Stimulated activated CD4-positive, alpha-beta T cell treated with anti-CD3 and anti-CD28 coated beads, Interleukin-1b, Interleukin-23, amount 100 ng/mL, for 48 hours (primary cell): ENCODE measurements around the gene IDI2.
"Not testable (repeated sequence)": the region's sequence is repeated elsewhere in the genome, so short reads cannot be mapped to it uniquely, and the experiment has no call there.

Experiments
- DNase-seq: peaks from one replicate; pipeline ENCODE4 v3.0.0-alpha.2; 2020

The IDI2 gene

DNA sequence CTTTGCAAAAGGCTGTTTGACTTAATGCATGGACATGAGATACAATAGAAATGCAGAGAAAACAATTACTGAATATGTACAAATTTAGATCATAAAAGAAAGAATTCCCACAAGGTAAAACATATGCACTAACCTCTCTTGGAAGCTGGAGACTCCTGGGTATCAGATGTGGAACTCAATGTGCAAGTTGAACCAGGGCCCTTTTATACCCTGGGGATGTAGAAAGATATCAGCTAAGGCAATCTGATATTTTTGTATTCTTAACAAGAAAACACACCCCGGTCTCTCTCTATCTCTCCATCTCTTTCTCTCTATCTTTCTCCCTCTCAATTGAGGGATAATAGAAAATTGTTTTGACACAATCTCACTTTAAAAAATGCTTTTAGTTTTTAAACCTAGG is at the start of gene IDI2:
Gene IDI2, minus strand, starts transcription at position 177 of the 400 bp plus-strand sequence. CDS start 1,136 bp downstream, outside the sequence.
- no peak for DNase-seq

GRCh38 chr10:1074748-1075308 is 49.2 kb upstream of the IDI2 start:
- DNase-seq, result no peak

DNA sequence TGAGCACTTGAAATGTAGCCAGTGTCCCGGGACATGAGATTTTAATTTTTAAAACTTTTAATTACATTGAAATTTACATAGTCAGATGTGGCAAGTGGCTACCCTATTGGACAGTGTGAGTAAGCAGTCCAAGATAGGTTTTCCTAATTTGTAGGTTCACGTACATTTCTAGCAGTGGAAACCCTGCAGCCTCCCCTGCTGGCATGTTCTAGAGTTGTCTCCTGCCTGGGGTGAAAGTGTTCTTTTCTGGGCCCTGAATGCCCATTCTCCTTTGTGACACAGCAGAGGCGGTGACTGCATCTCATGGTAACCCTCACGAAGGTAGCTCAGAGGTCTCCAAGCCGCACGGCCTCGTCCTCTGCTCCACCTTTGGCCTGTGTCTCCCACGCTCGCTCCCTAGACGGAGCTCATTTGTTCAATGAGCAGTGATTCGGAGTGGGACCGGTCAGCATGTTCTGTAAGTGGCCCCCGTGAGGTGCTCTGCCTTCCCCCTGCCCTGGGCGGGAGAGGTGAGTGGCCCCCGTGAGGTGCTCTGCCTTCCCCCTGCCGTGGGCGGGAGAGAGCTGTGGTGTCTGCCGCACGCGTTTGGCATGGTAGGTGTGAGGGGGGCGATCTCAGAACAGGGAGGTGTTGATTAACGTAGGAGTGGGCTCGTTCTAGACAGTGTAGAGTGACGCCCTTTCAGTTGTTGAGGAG is 48.5 kb upstream of the IDI2 start:
- no peak for DNase-seq

- DNase-seq, result no peak
These were observed 45.3 kb upstream of the IDI2 start for GRCh38 chr10:1070919-1071318.

DNA sequence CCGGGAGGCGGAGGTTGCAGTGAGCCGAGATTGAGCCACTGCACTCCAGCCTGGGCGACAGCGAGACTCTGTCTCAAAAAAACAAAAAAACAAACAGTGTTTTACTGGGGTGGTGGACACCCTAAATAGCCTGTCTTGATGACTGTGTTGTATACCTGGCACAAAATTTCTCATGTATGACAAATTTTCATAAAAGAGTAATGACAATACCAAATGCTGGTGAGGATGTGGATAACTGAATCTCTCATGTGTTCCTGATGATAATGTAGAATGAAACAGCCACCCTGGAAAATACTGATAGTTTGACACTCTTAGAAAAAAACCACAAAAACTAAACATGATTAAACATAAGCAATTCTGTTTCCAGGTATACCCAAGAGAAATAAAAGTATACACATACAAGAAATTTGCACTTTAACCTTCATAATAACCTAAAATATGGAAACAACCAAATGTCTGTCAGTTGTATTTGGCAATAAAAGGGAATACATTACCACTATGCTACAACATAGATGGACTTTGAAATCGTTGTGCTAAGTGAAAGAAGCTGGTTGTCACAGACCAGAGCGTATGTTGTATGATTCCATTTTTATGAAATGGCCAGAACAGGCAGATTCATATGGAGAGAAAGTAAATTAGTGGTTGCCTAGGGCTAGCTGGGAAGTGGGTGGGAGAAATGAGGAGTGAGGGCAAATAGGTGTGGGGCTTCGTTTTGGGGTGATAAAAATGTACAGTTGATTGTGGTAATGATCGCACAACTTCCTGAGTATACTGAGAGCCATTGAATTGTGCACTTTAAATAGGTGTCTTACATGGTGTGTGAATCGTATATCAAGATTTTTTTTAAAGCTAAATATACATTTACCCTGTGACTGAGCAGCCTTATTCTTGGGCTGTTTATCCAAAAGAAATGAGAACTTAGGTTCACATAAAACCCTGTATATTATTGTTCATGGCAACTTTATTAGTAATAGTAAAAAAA is 43.0 kb upstream of the IDI2 start:
- no peak for DNase-seq

DNA sequence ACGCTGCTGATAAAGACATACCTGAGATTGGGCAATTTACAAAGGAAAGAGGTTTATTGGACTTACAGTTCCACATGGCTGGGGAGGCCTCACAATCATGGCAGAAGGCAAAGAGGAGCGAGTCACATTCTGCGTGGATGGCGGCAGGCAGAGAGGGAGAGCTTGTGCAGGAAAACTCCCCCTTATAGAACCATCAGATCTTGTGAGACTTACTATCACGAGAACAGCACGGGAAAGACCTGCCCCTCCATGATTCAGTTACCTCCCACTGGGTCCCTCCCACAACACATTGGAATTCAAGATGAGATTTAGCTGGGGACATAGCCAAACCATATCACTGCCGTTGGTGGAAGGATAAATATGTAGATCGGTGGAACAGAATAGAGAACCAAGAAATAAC is 41.1 kb upstream of the IDI2 start:
- DNase-seq, result not testable (repeated sequence)

DNA sequence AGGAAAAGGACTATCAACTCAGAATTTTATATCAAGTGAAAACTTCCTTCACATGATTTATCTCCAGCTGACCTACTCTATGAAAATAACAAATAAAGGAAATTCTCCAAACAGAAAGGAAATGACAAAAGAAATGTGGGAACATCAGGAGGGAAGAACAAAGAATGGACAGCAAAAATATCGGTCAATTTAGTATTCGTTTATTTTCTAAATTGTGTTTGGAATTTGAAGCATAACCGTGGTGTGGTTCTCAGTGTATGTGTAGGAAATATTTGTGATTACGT is 39.2 kb upstream of the IDI2 start:
- DNase-seq, result no peak

DNA sequence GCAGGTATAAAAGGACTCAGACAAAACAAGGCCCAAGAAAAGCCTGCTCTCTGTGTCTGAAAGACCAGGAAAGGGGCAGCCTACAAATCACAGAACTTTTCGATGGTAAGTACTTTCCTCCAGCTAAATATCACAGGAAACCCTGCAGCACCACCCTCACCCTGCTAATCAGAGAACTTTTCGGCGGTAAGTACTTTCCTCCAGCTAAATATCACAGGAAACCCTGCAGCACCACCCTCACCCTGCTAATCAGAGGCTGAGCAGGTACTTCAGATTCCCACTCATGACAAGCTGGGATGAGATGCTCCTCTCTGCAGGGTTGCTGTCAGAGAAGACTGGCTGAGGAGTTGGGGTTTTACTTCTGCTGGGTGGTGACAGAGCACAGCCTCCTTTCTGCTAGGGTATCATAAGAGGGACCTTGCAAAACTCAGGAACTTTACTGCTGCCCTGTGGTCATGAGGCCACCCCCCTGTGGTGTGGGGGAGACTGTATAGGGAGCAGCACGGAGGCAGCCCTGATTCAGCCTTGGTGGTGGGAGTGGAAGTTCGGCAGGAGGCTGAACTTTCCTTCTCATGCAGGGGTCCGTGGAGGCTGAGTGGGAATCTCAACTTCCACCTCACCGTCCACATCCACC is 37.7 kb upstream of the IDI2 start:
- DNase-seq, result no peak

DNA sequence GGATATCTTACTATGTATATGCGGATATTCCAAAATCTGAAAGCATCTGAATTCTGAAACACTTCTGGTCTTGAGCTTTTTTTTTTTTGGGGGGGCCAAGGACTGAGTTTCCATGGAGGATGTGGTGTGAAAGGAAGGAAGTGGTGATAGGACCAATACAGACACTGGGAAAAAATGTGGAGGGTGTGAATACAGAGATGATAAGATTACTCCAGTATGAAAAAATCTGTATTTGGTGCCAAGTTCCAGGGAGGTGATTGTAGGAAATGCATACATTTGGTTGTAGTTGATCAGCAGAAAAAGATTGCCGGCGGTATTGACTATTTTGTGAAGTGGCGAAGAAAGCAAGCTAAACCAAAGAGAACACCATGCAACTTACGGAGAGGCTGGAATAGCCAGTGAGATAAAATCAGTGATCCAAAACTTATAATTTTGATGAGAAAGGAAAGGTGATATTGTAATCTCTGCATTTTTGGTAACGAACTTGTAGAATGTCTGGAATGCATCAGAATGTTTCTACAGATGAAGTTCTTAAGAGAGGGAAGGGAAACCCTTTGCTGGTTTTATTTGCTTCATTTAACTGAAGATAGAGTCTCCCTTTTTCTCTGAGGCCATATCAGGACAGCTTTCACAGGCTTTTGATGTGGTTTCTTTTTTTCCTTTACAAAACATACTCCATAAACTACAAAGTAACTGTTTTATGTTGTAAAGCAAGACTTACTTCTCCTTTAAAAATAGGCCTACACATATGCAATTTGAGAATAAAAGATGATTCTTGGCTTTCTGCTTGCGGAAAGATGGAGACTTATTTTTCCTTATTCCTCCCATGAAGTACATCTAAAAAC is 36.5 kb upstream of the IDI2 start:
- no peak for DNase-seq

- DNase-seq, result no peak
These were observed 34.2 kb upstream of the IDI2 start for GRCh38 chr10:1059902-1060301.

DNA sequence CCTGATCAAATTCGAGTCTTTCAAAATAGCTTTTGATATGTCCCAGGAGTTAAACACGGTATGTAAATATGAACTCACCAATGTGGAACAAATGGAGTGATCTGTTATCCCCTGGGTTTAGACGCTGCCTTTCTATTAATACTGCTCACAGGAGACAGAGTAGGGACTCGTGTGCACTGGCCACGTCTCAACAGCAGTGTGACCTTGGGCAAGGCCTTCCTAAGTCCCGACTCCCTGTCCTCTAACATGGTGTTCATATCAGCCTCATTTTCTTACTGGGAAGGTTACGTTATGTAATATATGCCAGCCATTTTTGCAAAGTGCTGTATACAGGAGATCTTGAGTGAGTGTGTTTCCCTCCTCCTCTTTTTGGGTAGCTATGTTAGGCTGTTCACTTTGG is 32.4 kb upstream of the IDI2 start:
- no peak for DNase-seq

DNA sequence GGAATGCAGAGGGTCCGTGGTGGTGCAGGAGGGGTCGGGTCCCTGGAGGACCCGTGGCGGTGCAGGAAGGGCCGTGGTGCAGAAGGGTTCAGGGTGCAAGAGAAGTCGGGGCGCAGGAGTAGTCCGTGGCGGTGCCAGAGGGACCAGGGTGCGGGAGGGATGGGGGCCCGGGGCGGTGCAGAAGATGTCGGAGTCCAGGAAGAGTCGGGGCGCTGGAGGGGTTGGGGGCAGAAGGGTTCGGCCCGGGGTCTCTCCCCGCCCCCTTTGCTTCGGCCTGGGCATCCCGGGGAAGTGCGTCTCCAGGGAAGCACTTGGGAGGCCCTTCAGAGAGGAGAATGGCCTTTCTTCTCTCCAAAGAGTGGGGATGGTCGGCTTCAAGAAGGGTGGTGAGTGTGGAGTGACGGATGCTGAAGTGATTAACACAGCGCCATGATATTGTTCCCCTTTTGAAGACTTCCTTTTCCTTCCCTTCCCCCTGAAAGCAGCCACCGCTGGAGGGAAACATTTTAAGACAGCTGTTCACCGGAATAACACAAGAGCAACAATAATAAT is 31.5 kb upstream of the IDI2 start:
- DNase-seq, result no peak

- peak; percentile 84 for DNase-seq
These were observed 30.9 kb upstream of the IDI2 start, which contains the start of gene WDR37 for GRCh38 chr10:1056326-1057105. TSS of gene WDR37 (plus strand) at chr10:1056385. CDS start at chr10:1072156, 15,771 bp downstream.

DNA sequence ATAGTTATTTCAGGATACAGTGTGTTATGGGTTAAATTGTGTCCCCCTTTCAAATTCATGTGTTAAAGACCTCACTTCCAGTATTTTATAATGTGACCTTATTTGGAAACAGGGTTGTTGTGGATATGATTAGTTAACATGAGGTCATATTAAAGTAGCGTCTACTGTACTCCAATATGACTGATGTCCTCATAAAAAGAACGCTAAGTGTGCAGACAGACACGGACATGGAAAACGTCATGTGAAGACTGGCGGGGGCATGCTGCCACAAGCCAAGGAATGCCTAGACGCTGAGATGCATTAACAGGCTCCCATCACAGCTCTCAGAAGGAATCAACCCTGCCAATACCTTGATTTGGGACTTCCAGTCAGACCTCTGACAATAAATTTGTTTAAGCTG is 29.0 kb upstream of the IDI2 start:
- no peak for DNase-seq

DNA sequence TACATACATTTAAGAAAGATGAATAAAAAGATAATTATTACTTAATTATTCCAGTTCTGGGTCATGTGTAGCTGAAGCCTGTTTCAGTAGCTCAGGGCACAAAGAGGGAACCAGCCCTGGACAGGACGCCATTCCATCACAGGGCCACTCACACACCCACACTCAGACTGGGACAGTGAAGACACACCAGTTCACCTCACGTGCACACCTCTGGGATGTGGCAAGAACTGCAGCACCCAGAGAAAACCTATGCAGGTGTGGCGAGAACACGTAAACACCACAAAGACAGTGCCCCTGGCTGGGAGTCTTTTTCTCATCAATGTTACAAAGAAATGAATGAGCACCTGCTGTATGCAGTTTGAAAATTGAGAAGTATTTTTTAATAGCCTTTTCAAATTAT is 24.9 kb upstream of the IDI2 start:
- peak; percentile 53 for DNase-seq

GRCh38 chr10:1050145-1050544 is 24.5 kb upstream of the IDI2 start:
- no peak for DNase-seq

DNA sequence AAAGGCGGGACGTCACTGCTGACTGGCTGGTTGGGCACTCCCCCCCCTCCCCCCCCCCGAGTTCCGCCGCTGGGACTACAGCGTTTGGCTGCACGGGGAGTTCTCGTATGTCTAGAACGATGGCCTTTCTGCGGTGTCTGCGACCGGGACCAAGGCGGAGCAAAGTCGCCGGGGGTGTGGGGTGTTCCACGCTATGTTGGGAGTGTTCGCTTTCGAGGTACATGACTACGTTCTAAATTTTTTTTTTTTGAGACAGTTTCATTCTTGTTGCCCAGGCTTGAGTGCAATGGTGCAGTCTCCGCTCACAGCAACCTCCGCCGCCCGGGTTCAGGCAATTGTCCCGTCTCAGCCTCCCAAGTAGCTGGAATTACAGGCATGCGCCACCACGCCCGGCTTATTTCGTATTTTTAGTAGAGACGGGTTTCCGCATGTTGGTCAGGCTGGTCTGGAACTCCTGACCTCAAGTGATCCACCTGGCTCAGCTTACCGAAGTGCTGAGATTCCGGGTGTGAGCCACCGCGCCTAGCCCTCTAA is 23.8 kb upstream of the IDI2 start:
- no peak for DNase-seq

GRCh38 chr10:1048732-1049424 is 23.2 kb upstream of the IDI2 start, which contains the start of gene IDI1:
TSS of gene IDI1 (minus strand) at chr10:1049119. CDS start at chr10:1049003, 116 bp downstream.
- DNase-seq, result peak; percentile 97

DNA sequence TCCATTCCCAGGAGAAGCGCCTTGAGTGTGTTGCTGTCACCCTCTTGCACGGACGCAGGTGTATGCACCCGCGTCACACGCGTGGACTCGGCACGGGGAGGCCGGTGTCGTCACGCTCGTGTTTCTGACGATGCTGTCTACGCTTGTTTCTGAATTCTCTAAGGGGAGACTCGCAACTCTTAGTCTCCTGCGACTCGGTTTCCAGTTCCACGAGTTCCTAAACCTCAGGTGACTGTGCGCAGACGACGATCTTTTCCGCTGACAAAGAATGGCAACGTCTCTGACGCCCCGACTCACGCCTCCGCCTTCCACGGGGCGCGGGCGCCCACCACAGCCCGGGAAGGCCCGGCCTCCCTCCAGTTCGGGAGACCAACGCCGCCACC is 22.7 kb upstream of the IDI2 start:
- DNase-seq, result no peak

DNA sequence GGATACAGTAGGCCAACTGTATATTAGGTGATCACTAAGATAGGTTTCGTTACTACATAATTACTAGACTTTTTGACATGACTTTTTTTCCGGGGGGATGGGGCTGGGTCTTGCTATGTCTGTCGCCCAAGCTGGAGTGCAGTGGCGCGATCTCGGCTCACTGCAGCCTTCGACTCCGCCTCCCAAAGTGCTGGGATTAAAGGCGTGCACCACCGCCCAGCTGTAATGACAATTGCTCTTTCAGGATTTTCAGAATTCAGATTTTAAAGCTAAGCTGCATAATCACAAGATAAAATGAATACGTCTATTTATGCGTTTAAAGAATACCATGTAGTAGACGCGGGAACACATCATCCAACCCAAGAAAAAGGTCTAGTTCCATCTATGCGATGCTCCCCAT is 22.3 kb upstream of the IDI2 start:
- DNase-seq, result peak; percentile 19
